Osteoblast (primary cell): ENCODE data around the gene CCSER2. TPM values are rescaled to one million over a fixed set of nuclear protein-coding genes. Genes with fewer than 3 reads are reported as not detected.

Source experiments
- DNase-seq: peaks from one replicate; pipeline ENCODE4 v3.0.0; 2011; ENCODE audit warnings: low spot score, mixed read lengths; ENCODE audit not compliant: insufficient read length; ENCODE audit errors: missing footprints
- H2AFZ ChIP-seq: 2 replicates; pipeline ENCODE4 v1.6.0; 2011; ENCODE audit warnings: mild to moderate bottlenecking, low read length
- H3K27ac ChIP-seq: 2 replicates; pipeline ENCODE4 v1.5.1; 2011; ENCODE audit warnings: mild to moderate bottlenecking, low read depth, low read length, moderate library complexity
- H3K27me3 ChIP-seq: 2 replicates; pipeline ENCODE4 v1.6.0; 2012; ENCODE audit warnings: mild to moderate bottlenecking, control low read depth, inconsistent platforms, low read length, moderate library complexity; ENCODE audit not compliant: insufficient read depth
- H3K36me3 ChIP-seq: 2 replicates; pipeline ENCODE4 v1.5.1; 2011; ENCODE audit warnings: mild to moderate bottlenecking, low read length, control low read depth, moderate library complexity; ENCODE audit not compliant: insufficient read depth
- H3K4me1 ChIP-seq: 2 replicates; pipeline ENCODE4 v1.5.1; 2011; ENCODE audit warnings: mild to moderate bottlenecking, low read length, control low read depth, moderate library complexity; ENCODE audit not compliant: insufficient read depth
- H3K4me2 ChIP-seq: 2 replicates; pipeline ENCODE4 v1.6.0; 2011; ENCODE audit warnings: mild to moderate bottlenecking, low read length; ENCODE audit not compliant: insufficient read depth
- H3K4me3 ChIP-seq: fragments of 200-600 bp; sonication (generic); 3 replicates; pipeline ENCODE4 v1.5.1; 2012; ENCODE audit warnings: mild to moderate bottlenecking, low read length, inconsistent platforms; ENCODE audit not compliant: insufficient read depth
- H3K79me2 ChIP-seq: 2 replicates; pipeline ENCODE4 v1.6.0; 2012; ENCODE audit warnings: mild to moderate bottlenecking, low read length, control low read depth, inconsistent platforms; ENCODE audit not compliant: insufficient read depth
- H3K9me3 ChIP-seq: 2 replicates; pipeline ENCODE4 v1.5.1; 2011; ENCODE audit warnings: low read depth, low read length, control low read depth
- H4K20me1 ChIP-seq: 2 replicates; pipeline ENCODE4 v1.6.0; 2012; ENCODE audit warnings: mild to moderate bottlenecking, low read length, control low read depth; ENCODE audit not compliant: insufficient read depth
- total RNA-seq: library from RNA; depleted of rRNA; stranded (reverse); fragments of >200 nt; gene quantifications from 2 replicates; pipeline ENCODE4 v1.2.3, GENCODE V29; 2012
- TF ChIP-seq, protein P1 (sequence below): IDR thresholded peaks from 2 replicates; pipeline ENCODE4 v1.5.1; 2011; ENCODE audit warnings: mild to moderate bottlenecking, low read depth, low read length, moderate library complexity; ENCODE audit errors: extremely low read depth

Gene CCSER2
- total RNA-seq, 1 donor, result 58.3 TPM

DNA sequence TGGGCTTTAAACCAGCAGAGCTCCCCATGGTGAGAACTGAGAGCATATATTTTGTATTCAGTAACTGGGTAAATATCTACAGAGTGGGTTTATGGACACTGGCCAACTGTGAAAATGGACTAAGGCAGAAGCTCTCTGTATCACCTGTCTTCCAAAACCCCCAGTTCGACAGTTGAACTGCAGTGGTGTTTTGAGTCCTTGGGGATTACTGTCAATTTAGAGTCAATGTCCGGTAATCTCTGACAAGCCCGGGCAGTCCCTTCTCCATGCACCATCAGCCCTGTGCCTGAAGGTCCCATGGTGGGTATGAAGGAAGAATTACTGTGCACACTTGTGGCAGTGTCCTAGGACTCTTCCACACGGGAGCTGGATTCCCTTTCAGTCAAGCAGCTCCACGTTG is 235.0 kb downstream of the CCSER2 start:
- H3K27me3 ChIP-seq, result no peaks in the 10 kb centered on the region
- TF ChIP-seq, protein P1, sequence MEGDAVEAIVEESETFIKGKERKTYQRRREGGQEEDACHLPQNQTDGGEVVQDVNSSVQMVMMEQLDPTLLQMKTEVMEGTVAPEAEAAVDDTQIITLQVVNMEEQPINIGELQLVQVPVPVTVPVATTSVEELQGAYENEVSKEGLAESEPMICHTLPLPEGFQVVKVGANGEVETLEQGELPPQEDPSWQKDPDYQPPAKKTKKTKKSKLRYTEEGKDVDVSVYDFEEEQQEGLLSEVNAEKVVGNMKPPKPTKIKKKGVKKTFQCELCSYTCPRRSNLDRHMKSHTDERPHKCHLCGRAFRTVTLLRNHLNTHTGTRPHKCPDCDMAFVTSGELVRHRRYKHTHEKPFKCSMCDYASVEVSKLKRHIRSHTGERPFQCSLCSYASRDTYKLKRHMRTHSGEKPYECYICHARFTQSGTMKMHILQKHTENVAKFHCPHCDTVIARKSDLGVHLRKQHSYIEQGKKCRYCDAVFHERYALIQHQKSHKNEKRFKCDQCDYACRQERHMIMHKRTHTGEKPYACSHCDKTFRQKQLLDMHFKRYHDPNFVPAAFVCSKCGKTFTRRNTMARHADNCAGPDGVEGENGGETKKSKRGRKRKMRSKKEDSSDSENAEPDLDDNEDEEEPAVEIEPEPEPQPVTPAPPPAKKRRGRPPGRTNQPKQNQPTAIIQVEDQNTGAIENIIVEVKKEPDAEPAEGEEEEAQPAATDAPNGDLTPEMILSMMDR, result no peak
- no peaks in the 10 kb centered on the region for H3K9me3 ChIP-seq
- H3K4me3 ChIP-seq, result no peak overlapping the region
- H4K20me1 ChIP-seq, result no peaks in the 10 kb centered on the region
- no peak overlapping the region for H2AFZ ChIP-seq
- no peaks in the 10 kb centered on the region for H3K4me1 ChIP-seq
- no peaks in the 10 kb centered on the region for H3K36me3 ChIP-seq
- no peak overlapping the region for H3K27ac ChIP-seq
- no peak overlapping the region for H3K4me2 ChIP-seq
- H3K79me2 ChIP-seq, result no peaks in the 10 kb centered on the region
- no peak for DNase-seq

DNA sequence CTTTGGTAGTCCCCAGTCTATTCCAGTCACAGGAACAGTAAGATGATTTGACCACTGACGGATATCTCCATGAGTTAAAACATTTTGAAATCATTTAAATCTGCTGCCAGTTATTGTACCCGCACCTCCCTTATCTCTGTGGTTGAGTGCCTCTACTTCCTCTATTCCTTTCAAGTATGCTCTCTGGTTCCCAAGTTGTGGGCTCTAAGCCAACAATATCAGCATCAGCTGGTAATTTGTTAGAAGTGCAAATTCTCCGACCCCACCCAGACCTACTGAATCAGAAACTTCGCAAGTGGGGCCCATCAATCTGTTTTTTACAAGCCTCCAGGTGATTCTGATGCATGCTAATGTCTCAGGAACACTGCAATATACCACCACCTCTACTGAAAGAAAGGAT is 235.5 kb downstream of the CCSER2 start:
- H3K27ac ChIP-seq, result no peak overlapping the region
- H3K4me2 ChIP-seq, result no peak overlapping the region
- no peak overlapping the region for H2AFZ ChIP-seq
- H3K79me2 ChIP-seq, result no peaks in the 10 kb centered on the region
- no peaks in the 10 kb centered on the region for H3K9me3 ChIP-seq
- H3K27me3 ChIP-seq, result no peaks in the 10 kb centered on the region
- no peaks in the 10 kb centered on the region for H3K4me1 ChIP-seq
- H3K4me3 ChIP-seq, result no peak overlapping the region
- TF ChIP-seq, protein P1, result no peak
- H3K36me3 ChIP-seq, result no peaks in the 10 kb centered on the region
- no peak for DNase-seq
- no peaks in the 10 kb centered on the region for H4K20me1 ChIP-seq

DNA sequence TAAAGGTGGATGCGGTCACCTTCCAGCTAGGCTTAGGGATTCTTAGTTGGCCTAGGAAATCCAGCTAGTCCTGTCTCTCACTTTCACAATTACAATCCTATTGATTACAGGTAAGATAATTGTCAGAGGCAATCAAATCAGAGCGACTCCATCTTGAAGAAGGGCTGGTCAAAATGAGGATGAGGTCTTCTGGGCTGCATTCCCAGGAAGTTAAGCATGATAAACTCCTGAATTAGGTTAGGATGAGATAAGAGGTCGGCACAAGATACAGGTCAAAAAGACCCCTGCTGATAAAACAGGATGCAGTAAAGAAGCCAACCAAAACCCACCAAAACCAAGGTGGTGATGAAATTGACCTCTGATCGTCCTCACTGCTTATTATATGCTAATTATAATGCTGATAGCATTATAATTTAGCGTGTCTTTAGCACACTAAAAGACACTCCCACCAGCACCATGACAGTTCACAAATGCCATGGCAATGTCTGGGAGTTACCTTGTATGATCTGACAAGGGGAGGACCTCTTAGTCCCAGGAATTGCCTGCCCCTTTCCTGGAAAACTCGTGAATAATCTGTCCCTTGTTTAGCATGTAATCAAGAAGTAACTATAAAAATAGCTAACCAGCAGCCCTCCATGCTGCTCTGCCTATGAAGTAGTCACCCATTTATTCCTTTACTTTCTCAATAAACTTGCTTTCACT is 237.6 kb downstream of the CCSER2 start:
- H3K4me2 ChIP-seq, result no peak overlapping the region
- H3K4me1 ChIP-seq, result no peaks in the 10 kb centered on the region
- no peak for DNase-seq
- no peaks in the 10 kb centered on the region for H3K79me2 ChIP-seq
- H2AFZ ChIP-seq, result no peak overlapping the region
- no peak overlapping the region for H3K27ac ChIP-seq
- no peaks in the 10 kb centered on the region for H3K9me3 ChIP-seq
- no peaks in the 10 kb centered on the region for H4K20me1 ChIP-seq
- H3K27me3 ChIP-seq, result no peaks in the 10 kb centered on the region
- TF ChIP-seq, protein P1, result no peak
- H3K36me3 ChIP-seq, result no peaks in the 10 kb centered on the region
- H3K4me3 ChIP-seq, result no peak overlapping the region

DNA sequence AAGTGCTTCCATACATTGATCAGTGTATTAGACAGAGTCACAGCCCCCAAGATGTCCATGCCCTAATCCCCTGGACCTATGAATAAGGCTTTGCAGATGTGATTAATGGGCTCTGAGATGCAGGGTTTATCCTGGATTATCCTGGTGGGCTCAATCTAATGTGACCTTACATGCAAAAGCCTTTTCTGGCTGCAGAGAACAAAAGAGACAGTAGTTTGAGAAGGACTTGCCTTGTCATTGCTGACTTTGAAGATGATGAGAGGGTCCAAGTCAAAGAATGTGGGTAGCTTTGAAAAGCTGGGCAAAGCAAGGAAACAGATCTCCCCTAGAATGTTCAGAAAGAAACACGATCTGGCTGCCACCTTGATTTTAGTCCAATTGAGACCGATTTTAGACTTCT is 238.7 kb downstream of the CCSER2 start:
- Histone ChIP-seq H3K4me1 (no peaks in the 10 kb centered on the region), H3K27me3 (no peaks in the 10 kb centered on the region), H3K79me2 (no peaks in the 10 kb centered on the region), H3K36me3 (no peaks in the 10 kb centered on the region), H3K4me2 (no peak overlapping the region), H4K20me1 (no peaks in the 10 kb centered on the region), H3K4me3 (no peak overlapping the region), H3K27ac (no peak overlapping the region), H3K9me3 (no peaks in the 10 kb centered on the region), H2AFZ (no peak overlapping the region)
- no peak for DNase-seq
- TF ChIP-seq, protein P1, result no peak

Other genes with a start within 250 kb of the CCSER2 start
- 177 and 189 TPM in 2 replicates for gene GHITM, start 189.1 kb upstream of the CCSER2 start, total RNA-seq
- gene GPR15LG, start 154.8 kb upstream of the CCSER2 start, total RNA-seq, result not detected in 2 replicates
- under 0.01 TPM in 1 of 2 replicates, not detected in the other for gene CDHR1, start 134.1 kb upstream of the CCSER2 start, total RNA-seq
- gene LRIT2, start 103.0 kb upstream of the CCSER2 start, total RNA-seq, result not detected in 2 replicates
- not detected in 2 replicates for gene LRIT1, start 87.0 kb upstream of the CCSER2 start, total RNA-seq
- gene RGR, start 83.5 kb upstream of the CCSER2 start, total RNA-seq, result not detected in 2 replicates